ENCODE data around the gene FPR3. TPM values are rescaled to one million over a fixed set of nuclear protein-coding genes. Genes with fewer than 3 reads are reported as not detected.
"Not testable (repeated sequence)": the region's sequence is repeated elsewhere in the genome, so short reads cannot be mapped to it uniquely, and the experiment has no call there.

Gene FPR3, protein sequence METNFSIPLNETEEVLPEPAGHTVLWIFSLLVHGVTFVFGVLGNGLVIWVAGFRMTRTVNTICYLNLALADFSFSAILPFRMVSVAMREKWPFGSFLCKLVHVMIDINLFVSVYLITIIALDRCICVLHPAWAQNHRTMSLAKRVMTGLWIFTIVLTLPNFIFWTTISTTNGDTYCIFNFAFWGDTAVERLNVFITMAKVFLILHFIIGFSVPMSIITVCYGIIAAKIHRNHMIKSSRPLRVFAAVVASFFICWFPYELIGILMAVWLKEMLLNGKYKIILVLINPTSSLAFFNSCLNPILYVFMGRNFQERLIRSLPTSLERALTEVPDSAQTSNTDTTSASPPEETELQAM
- total RNA-seq, result not detected in 2 replicates

GRCh38 chr19:51794885-51795490, at the start of gene FPR3:
Gene FPR3 (plus strand): TSS chr19:51795157. CDS start chr19:51823749, 28,592 bp downstream.
- no peak for DNase-seq (ENCODE audit: low read depth, low spot score)

GRCh38 chr19:51746731-51747130, 48.2 kb upstream of the FPR3 start:
- DNase-seq (ENCODE audit: low read depth, low spot score), result no peak

GRCh38 chr19:51749979-51750378, 45.0 kb upstream of the FPR3 start:
- no peak for DNase-seq (ENCODE audit: low read depth, low spot score)

DNA sequence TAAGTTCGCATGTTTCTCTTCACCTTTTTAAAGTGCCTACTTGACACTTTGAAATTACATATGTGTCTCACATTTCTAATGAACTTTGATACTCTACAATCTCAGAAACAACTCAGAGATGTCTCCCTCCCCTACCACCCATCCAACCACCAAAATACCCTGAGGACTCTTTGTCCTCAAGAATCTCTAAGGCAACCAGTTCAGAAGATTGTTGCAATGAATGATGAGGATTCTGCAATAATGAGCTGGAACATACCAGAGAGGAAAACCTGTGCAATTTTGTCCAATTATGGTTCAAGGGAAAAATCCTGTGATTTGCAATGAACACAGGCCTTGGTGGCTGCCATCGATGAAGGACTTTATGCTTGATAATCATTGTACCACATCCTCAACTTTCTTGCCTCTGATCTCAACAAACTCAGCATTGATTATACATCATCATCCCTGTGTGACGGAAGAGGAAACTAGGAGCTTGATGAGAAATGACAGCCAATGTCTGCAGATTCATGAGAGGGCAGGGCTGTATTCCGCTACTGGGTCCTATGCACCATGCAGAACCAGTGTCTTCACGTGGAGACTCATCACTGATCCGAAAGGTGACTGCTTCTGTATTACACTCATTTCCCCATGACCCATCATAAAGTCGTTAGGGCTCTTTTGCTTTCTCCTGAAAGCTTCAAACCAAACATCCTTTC, 44.4 kb upstream of the FPR3 start:
- DNase-seq (ENCODE audit: low read depth, low spot score), result no peak

DNA sequence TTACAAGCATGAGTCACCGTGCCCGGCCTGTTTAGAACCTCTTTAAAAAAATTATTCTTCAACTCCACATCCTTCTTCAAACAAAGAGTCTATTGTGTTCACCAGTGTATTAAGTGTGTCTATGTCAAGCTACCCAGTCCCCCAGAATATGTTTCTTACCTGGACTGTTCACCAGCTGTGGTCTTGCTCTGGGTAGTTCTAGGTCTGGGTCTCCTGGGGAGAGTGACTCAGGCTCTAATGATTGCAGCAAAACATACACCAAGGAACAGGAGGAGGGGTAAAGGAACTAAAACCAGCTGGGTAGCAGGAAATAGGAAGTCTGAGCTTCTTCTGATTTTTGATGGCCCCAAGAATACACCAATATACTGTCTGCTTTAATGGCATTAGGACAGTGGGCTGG, 43.3 kb upstream of the FPR3 start, which contains the start of gene FPR1:
TSS of gene FPR1 (minus strand) at position 224 of the 400 bp plus-strand sequence. CDS start 4,884 bp downstream, outside the sequence.
- DNase-seq (ENCODE audit: low read depth, low spot score), result no peak

DNA sequence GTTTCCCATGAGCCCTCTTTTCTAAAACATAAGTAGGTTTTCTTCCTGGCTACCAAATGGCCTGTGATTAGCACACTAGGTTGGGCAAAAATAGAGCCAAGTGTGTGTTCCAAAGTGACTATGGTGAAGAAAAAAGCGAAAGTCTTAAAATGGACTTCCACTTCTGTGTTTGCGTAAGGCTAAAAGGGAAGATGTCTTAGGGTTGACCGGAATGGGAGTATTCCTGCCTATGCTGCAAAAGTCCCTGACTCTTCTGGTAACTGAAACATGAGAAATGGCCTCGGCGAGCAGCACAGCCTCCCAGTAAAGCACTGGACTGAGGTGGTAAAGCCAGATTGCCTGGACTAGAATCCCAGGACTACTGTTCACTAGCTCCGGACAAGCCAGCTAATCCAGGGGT, 40.8 kb upstream of the FPR3 start:
- DNase-seq (ENCODE audit: low read depth, low spot score), result no peak

- DNase-seq (ENCODE audit: low read depth, low spot score), result no peak
These were observed 40.2 kb upstream of the FPR3 start for GRCh38 chr19:51754770-51755169.

GRCh38 chr19:51755571-51755970, 39.4 kb upstream of the FPR3 start:
- no peak for DNase-seq (ENCODE audit: low read depth, low spot score)

DNA sequence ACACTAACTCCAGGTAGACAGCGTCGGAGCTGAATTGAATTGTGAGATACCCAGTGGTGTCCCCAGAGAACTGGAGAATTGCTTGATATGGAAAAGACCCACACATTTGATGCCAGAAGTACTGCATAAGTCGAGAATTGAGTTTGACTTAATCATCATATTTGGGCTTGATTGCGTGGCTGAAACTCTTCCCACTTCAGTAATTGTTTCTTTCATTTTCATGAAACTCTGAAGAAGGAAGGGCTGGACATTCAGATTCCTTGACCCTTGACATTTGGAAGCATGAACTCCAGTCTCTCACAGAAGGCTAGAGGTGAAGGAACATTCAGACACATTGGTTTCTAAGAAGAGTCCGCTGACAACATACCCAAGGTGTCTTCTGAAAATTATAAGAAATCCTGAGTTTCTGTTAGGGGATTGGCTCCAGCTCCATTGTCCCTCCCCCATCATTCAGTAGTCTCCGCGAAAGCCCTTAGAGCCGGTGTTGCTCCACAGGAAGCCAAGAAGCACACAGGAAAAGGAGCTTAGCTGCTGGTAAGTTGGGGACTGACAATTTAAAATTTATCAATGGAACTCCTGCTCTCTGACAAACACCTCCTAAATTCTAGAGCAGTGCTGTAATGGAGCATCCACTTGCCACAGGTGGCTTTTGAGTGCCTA, 34.1 kb upstream of the FPR3 start, which contains the start of gene FPR2:
TSS of gene FPR2 (plus strand) at position 484 of the 660 bp plus-strand sequence. CDS start 7,479 bp downstream, outside the sequence.
- DNase-seq (ENCODE audit: low read depth, low spot score), result no peak

DNA sequence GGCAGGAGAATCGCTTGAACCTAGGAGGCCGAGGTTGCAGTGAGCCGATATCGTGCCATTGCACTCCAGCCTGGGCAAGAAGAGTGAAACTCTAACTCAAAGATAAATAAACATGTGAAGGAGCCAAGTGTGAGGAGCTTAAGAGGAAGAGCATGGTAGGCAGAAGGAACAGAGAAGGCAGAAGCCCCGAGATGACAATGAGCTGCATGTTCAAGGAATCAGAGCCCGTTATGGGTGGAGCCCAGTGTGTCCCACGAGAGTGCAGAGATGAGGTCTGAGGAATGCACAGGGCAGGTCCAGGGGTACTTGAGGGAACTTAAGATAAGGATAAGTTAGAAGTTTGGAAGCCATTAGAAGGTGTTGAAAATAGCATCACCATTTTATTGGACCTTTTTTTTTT, 33.3 kb upstream of the FPR3 start:
- DNase-seq (ENCODE audit: low read depth, low spot score), result no peak

DNA sequence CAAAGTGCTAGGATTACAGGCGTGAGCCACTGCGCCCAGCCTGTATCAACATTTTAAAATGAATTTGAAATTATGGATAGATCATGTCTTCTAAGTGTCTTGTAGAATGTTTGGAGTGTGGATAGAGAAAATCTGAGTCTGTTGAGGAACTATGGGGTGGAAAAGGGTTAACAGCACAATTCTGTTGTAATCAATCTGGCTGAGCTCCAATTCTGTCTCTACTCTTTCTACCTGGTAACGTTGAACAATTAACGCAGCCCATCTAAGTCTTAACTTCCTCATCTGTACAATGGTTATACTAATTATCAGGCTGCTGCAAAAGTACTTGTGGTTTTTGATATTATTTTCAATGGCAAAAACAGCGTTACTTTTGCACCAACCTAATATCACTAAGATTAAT, 29.9 kb upstream of the FPR3 start:
- no peak for DNase-seq (ENCODE audit: low read depth, low spot score)

DNA sequence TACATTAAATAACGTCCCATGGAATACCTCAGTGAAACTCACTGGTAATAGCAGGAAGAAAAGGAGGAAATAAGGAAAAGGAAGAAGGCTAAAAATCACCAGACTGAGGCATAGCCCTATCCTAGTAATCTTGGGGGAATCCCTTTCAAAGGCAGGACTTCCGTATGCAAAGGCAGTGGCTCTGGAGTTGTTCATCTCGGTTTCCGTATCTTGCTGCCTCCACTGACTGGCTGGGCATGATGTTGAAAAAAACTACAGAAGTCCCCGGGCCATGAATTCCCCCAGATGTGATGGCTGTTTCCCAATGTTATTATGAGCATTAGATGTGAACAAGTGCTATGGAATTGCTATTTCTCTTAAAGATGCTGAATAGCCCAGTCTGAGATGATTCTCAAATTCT, 28.5 kb upstream of the FPR3 start:
- DNase-seq (ENCODE audit: low read depth, low spot score), result no peak

- no peak for DNase-seq (ENCODE audit: low read depth, low spot score)
These were observed 23.4 kb upstream of the FPR3 start for GRCh38 chr19:51771376-51772130.

DNA sequence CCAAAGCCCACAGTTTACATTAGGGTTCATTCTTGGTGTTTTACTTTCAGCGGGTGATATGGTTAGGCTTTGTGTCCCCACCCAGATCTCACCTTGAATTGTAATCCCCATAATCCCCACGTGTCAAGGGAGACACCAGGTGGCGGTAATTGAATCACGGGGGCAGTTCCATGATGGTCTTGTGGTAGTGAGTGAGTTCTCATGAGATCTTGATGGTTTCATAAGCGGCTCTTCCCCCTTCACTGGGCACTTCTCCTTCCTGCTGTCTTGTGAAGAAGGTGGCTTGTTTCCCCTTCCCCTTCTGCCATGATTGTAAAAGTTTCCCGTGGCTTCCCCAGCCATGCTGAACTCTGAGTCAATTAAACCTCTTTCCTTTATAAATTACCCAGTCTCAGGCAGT, 22.0 kb upstream of the FPR3 start:
- DNase-seq (ENCODE audit: low read depth, low spot score), result no peak

DNA sequence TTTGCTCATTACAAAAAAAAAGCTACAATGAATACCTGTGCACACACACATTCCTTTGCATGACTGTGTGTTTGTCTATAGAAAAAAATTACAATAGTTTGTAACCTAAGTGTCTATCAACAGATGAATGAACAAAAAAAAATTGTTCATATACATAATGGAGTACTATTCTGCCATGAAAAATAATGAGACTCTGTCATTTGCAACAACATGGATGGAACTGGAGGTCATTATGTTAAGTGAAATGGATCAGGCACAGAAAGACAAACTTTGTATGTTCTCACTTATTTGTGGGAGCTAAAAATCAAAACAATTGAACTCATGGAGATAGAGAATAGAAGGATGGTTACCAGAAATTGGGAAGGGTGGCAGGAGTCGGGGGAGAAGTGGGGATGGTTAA, 18.4 kb upstream of the FPR3 start:
- DNase-seq (ENCODE audit: low read depth, low spot score), result not testable (repeated sequence)

- peak; percentile 43 for DNase-seq (ENCODE audit: low read depth, low spot score)
These were observed 17.1 kb upstream of the FPR3 start for GRCh38 chr19:51777570-51778462.

DNA sequence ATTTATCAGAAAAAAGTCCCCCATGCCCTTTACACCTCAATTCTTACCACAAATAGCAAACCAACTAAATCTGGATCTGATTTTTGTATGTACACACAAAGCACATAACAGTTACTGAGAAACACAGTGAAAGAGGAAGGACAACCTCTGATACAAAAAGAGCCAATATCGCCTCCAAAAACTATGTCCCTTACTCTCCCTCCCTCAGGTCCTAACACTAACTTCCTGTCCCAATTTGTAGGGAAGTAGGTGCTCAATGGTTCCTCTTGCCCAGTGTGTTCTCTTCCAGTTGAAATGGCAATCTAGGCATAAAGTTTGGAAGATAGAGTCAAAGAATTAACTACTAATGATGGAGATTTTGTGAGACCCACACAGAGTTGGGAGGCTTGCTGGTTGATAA, 15.8 kb upstream of the FPR3 start:
- no peak for DNase-seq (ENCODE audit: low read depth, low spot score)

DNA sequence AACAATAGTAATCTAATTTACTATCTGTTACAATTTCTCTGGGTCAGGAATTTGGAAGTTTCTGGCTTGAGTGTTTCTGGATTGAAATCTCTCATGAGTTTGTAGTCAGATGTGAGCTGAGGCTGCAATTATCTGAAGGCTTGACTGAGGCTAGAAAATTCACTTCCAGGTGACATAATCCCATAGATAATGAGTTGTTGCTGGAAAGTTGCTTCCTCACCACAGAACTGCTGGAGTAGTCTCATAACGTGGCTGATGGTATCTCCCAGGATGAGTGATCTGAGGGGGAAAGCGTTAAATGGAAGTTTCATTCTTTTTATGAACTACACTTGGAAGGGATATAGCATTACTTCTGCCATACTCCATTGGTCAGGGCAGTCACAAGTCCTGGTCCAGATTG, 15.3 kb upstream of the FPR3 start:
- DNase-seq (ENCODE audit: low read depth, low spot score), result no peak

- DNase-seq (ENCODE audit: low read depth, low spot score), result no peak
These were observed 14.7 kb upstream of the FPR3 start for GRCh38 chr19:51780270-51780669.

GRCh38 chr19:51781999-51782398, 13.0 kb upstream of the FPR3 start:
- no peak for DNase-seq (ENCODE audit: low read depth, low spot score)
